ENCODE measurements around the gene BTRC. TPM values are rescaled to one million over a fixed set of nuclear protein-coding genes. Genes with fewer than 3 reads are reported as not detected.
"Not testable (repeated sequence)": the region's sequence is repeated elsewhere in the genome, so short reads cannot be mapped to it uniquely, and the experiment has no call there.

BTRC gene
- total and polyA plus RNA-seq, 7 donors, result 6.1 to 19.3 (median 16.4) TPM

DNA sequence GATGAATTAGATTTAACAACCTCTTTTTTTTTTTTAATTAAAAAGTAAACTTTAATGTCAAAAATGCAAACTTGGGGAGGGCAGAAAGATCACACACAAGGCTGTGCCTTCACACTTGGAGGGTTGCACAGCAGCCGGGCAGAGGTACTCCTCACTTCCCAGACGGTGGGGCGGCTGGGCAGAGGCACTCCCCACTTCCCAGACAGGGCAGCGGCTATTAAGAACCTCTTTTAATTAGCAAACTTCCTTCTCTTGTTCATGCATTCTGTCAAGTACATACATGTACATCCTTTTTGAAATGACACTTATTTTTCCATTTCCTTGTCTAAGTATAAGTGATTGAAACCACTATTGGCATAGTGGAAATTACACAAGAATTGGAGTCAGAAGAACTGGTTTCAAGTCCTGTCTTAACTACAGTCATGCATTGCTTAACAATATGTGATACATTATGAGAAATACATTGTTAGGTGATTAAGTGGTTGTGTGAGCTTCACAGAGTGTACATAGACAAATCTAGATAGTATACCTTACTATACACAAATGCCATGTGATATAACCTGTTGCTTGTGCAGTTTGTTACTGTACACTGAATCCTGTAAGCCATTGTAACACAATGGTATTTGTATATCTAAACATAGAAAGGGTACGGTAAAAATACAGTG lies 26.5 kb downstream of the BTRC start:
- no peak for ATAC-seq
- TF ChIP-seq, protein P1, sequence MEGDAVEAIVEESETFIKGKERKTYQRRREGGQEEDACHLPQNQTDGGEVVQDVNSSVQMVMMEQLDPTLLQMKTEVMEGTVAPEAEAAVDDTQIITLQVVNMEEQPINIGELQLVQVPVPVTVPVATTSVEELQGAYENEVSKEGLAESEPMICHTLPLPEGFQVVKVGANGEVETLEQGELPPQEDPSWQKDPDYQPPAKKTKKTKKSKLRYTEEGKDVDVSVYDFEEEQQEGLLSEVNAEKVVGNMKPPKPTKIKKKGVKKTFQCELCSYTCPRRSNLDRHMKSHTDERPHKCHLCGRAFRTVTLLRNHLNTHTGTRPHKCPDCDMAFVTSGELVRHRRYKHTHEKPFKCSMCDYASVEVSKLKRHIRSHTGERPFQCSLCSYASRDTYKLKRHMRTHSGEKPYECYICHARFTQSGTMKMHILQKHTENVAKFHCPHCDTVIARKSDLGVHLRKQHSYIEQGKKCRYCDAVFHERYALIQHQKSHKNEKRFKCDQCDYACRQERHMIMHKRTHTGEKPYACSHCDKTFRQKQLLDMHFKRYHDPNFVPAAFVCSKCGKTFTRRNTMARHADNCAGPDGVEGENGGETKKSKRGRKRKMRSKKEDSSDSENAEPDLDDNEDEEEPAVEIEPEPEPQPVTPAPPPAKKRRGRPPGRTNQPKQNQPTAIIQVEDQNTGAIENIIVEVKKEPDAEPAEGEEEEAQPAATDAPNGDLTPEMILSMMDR (IDR thresholded peaks at IDR 0.05), result no peak
- WGBS, 3 donors, result 64 to 78% (median 75%) methylated on average over 5 of the region's 5 CpGs
- Histone ChIP-seq H3K9me3 (no peaks in the 10 kb centered on the region), H3K36me3 (ENCODE audit: insufficient read depth in 1 of 2, low read depth in 1 of 2) (no peaks in the 10 kb centered on the region), H3K27me3 (ENCODE audit: insufficient read depth in 3 of 3, low read length in 2 of 3) (no peaks in the 10 kb centered on the region), H3K4me3 (no peak overlapping the region), H3K27ac (no peak overlapping the region), H3K4me1 (peaks cover 26% of the 10 kb centered on the region)
- intact Hi-C loops (cut with DNase I), result no loop called here
- DNase-seq, result no peak

DNA sequence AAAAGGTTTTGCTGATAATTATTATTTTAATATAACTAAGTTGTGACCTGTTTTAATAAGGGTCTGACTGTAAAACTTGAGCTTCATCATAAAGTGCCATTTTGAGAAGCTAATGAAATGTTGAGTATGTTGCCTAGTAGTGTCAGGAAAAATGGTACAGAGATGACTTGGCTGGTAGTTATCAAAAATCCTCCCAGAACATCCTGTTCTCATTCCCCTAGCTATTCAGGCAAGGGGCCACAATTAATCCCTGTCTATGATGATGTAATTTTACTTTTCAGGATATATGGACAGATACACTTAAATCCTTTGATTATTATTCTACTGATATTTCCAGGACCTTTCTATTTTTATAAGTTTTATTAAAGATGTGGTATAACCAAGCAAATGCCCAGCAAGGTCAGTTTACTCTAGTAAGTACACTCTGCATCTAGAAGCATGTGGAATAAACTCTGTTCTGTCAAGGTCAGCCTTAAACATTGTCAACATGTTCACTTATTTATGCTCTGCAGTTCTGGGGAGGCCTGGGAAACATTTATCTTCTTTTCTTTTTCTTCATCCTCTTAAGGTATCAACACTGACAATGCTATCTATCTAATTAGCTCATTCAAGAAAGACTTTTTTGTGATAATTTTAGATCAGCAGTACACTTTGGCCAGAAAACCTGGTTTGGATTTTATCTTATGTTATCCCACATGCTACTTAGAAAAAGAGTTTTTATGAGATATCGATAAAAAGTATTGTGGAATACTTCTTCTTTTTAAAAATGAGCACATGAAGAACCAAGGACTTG lies 32.1 kb downstream of the BTRC start:
- DNase-seq (no peak), ATAC-seq (peak in 3 of 4 donors; percentile 49 to 76 (median 61))
- intact Hi-C loops (cut with DNase I), result no loop called here
- H3K27ac ChIP-seq, result no peak overlapping the region
- TF ChIP-seq, protein P1 (IDR thresholded peaks at IDR 0.05), result no peak
- H3K27me3 ChIP-seq (ENCODE audit: insufficient read depth in 3 of 3, low read length in 2 of 3), result no peaks in the 10 kb centered on the region
- peaks cover 34% of the 10 kb centered on the region for H3K4me1 ChIP-seq
- 66 to 98% (median 96%) methylated on average over 1 of the region's 1 CpG for WGBS, 3 donors
- no peaks in the 10 kb centered on the region for H3K9me3 ChIP-seq
- H3K4me3 ChIP-seq, result no peak overlapping the region
- H3K36me3 ChIP-seq (ENCODE audit: insufficient read depth in 1 of 2, low read depth in 1 of 2), result no peaks in the 10 kb centered on the region

DNA sequence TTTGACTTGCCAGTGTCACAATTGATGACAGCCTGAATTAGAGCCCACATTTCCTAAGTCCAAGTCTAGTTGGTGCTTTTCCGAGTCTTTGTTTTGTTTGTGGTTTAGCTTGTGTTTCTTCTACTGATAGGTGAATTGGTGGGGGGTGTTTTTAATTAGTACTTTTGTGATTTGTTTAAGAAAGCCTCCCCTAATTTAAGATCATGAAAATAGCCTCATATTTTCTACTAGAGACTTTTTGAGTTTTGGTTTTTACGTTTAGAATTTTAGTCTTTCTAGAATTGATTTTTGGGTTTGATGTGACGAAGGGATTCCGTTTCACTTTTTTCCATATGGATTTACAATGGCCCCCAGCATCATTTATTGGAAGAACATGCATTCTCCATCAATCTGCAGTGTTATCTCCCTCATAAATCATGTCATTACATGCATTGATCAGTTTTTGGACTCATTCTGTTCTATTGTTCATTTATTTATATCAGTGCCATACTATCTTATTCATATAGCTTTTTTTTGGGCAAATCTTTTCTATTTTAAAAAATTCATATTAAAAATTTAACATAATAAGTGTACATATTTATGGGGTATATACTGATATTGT lies 32.8 kb downstream of the BTRC start:
- Histone ChIP-seq H3K4me3 (no peak overlapping the region), H3K4me1 (peaks cover 34% of the 10 kb centered on the region), H3K27ac (no peak overlapping the region), H3K36me3 (ENCODE audit: insufficient read depth in 1 of 2, low read depth in 1 of 2) (no peaks in the 10 kb centered on the region), H3K27me3 (ENCODE audit: insufficient read depth in 3 of 3, low read length in 2 of 3) (no peaks in the 10 kb centered on the region), H3K9me3 (no peaks in the 10 kb centered on the region)
- WGBS, 3 donors, result 79 to 91% (median 82%) methylated on average over 4 of the region's 4 CpGs
- TF ChIP-seq, protein P1 (IDR thresholded peaks at IDR 0.05), result no peak
- no peak for ATAC-seq
- intact Hi-C loops (cut with DNase I), result no loop called here
- DNase-seq, result no peak

DNA sequence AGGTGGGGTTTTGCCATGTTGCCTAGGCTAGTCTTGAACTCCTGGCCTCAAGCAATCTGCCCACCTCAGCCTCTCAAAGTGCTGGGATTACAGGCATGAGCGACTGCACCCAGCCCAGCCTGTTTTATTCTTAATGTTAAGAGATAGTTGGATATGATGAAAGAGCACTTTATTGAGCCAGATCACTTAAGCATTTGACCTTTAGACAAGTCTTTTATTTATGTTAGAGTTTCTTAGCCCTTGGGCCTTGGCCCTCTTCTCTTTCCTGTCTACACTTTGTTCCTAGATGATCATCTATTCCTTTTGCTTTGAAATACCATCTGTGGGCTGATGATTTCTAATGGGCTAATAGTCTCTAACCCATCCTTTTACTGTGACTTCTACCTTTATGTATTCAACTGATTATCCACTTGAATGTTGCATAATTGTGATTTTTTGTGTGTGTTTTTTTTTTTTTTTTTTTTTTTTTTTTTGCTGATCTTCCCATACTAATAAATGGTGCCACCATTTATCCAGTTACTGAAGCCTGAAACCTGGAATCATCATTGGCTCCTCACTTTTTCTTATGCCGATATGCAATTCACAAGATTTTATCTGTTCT lies 34.8 kb downstream of the BTRC start:
- Histone ChIP-seq H3K36me3 (ENCODE audit: insufficient read depth in 1 of 2, low read depth in 1 of 2) (no peaks in the 10 kb centered on the region), H3K4me1 (peaks cover 42% of the 10 kb centered on the region), H3K27ac (no peak overlapping the region), H3K4me3 (no peak overlapping the region), H3K27me3 (ENCODE audit: insufficient read depth in 3 of 3, low read length in 2 of 3) (no peaks in the 10 kb centered on the region), H3K9me3 (no peaks in the 10 kb centered on the region)
- TF ChIP-seq, protein P1 (IDR thresholded peaks at IDR 0.05), result no peak
- intact Hi-C loops (cut with DNase I), result no loop called here
- 73 to 92% (median 86%) methylated on average over 2 of the region's 2 CpGs for WGBS, 3 donors
- ATAC-seq (no peak), DNase-seq (no peak)

DNA sequence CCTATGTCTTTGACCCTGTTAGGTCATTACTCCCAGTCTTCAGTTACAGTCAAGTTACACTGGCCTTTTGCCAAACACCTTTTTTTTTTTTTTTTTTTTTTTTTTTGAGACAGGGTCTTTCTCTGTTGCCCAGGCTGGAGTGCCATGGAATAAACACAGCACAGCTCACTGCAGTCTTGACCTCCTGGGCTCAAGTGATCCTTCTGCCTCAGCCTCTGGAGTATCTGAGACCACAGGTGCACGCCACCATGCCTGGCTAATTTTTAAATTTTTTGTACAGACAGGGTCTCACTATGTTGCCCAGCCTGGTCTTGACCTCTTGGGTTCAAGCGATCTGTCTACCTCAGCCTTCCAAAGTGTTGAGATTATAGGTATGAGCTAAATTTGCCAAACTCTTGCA lies 35.6 kb downstream of the BTRC start:
- H3K4me1 ChIP-seq, result peaks cover 43% of the 10 kb centered on the region
- intact Hi-C loops (cut with DNase I); DNase-seq; H3K36me3 ChIP-seq (ENCODE audit: insufficient read depth in 1 of 2, low read depth in 1 of 2); H3K9me3 ChIP-seq; H3K27me3 ChIP-seq (ENCODE audit: insufficient read depth in 3 of 3, low read length in 2 of 3); H3K27ac ChIP-seq; H3K4me3 ChIP-seq: not testable (repeated sequence)
- WGBS, 3 donors, result 71 to 100% (median 94%) methylated on average over 2 of the region's 2 CpGs
- ATAC-seq, result peak in 2 of 4 donors; percentile 24 to 39

Data from psoas muscle (tissue), 8 donors.